Measurements from ENCODE around the gene ACADS. TPM values are rescaled to one million over a fixed set of nuclear protein-coding genes. Genes with fewer than 3 reads are reported as not detected.
A peak's percentile ranks its signal among the peaks of the same experiment; 100 is the strongest.

Gene ACADS
- total RNA-seq, 2 donors from 2014 or later = 9.1 to 10.8 TPM

DNA sequence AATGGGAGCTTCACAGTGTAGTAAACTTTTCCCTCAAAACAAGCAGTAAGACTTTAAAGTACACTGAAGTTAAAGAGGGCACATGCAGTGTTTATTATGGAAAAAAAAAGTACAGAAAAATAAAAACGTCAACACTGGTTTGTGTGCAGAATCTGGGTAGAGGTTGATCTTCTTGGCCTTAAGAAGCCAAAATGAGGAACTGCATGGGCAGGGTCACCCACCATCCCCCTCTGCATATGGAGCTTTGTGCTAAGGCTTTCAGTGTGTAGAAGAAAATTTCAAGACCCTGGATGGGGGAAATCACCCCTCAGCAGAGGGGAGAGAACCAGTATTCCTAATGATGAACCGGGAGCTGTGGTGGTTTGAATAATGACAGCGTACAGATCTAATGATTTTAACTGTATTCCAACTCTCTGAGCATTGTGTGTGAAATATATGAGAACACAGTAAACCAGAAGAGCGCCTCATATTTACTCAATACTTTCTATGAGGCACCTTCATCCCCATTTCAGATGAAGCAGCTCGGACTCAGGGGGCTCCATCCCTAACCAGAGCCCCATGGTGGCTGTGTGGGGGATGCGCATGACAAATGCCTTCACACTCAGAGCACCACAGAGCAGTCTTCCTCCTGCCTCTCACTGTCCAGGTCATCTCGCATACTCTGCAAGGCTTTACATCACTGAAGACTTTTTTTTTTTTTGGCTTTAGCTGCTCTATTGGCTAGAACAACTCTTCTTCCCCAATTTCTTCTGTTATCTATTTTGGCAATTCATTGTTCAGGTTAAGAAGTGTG lies 33.4 kb downstream of the ACADS start:
- ATAC-seq = no peak
- no peaks in the 10 kb centered on the region for H3K27me3 Mint-ChIP-seq
- no peak overlapping the region for H3K4me3 Mint-ChIP-seq
- no peak overlapping the region for H3K27ac Mint-ChIP-seq
- no peak for DNase-seq
- H3K36me3 Mint-ChIP-seq (ENCODE audit: low read depth) = peaks cover 5% of the 10 kb centered on the region
- H3K4me1 Mint-ChIP-seq = peaks cover 10% of the 10 kb centered on the region
- no peaks in the 10 kb centered on the region for H3K9me3 ChIP-seq (ENCODE audit: control insufficient read depth, low read length, poor library complexity, severe bottlenecking)

DNA sequence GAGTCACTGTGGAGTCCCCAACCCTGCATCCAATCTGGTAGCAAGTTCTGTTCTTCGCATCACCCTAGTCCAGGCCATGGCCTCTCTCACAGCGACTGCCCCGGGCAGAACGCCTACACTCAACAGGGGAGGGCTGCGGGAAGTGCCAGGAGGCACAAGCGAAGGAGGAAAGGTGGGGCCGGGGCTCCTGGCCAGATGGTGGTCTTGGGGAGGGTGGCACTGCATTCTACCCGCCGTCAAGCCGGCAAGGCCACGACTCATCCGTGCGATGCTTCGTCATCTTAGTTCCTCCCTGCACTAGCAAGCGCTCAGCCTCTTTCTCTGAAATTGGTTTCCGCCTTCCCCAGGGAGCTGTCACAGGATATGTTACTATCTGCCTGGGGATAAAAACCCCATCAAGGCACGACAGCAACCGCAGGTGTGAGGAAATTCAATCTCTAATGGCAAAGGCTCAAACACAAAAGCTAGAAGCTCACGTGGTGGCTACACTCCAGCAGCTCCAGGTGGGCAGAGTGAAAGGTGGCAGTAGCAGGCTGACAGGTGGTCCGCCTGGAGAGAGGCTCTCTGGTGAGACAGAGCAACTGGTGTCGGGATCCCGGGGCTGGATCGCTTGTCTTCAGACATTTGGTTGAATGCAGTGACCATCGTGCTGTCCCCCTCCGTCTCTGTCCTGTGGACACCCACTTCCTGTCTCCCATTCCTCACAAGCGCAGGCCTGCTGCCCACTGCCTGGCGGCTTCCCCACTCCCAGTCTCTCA lies 34.1 kb downstream of the ACADS start:
- ATAC-seq (no peak), DNase-seq (no peak)
- peak overlapping the region; percentile 61 for H3K4me3 Mint-ChIP-seq
- H3K9me3 ChIP-seq (ENCODE audit: control insufficient read depth, low read length, poor library complexity, severe bottlenecking) = no peaks in the 10 kb centered on the region
- peak overlapping the region; percentile 83 for H3K27ac Mint-ChIP-seq
- H3K36me3 Mint-ChIP-seq (ENCODE audit: low read depth) = peaks cover 5% of the 10 kb centered on the region
- no peaks in the 10 kb centered on the region for H3K27me3 Mint-ChIP-seq
- H3K4me1 Mint-ChIP-seq = peaks cover 10% of the 10 kb centered on the region

DNA sequence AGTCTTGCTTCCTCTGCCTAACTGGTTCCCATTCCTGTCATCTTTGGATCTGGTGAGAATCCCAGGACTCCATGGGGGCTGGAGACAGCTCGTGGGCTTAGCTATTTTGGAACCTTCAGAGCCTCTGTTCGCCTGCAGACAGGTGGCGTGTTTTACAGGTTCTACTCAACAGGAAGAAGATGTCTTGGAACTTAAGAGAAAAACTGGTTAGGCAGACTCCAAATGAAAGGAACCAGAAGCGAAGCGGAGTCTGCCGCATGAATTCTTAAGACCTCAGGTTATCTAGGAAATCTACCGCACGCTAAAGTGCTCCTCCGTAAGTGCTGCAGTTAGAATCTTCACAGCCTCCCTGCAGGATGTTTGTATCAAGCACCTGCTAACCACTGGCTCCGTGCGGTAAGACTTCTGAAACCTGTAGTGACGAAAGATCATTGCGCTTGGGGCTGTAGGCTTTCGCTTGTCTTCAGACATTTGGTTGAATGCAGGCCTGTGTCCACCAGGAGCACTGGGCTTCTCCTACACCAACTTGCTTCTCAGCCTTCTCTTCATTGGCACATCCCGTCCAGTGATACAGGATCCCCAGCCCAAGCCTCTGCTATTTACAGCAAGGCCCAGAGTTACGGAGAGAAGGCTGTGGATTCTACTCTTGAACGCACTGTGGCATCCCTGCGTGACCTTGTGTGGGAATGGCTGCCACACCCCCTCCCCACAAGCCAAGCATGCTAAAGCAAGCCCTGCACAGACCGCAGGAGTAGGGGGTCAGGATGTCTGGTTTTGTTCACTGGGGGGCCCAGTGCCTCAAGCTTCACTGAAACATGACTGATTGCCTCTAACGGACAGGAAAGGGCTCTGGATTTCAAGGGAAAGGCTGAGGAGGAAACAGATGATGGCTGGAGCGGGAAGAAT lies 35.0 kb downstream of the ACADS start:
- Mint-ChIP-seq H3K4me3 (peak overlapping the region; percentile 61), H3K27me3 (no peaks in the 10 kb centered on the region), H3K36me3 (ENCODE audit: low read depth) (peaks cover 5% of the 10 kb centered on the region), H3K27ac (peak overlapping the region; percentile 83), H3K4me1 (peaks cover 10% of the 10 kb centered on the region)
- ATAC-seq (peak; percentile 84), DNase-seq (no peak)
- no peaks in the 10 kb centered on the region for H3K9me3 ChIP-seq (ENCODE audit: control insufficient read depth, low read length, poor library complexity, severe bottlenecking)

DNA sequence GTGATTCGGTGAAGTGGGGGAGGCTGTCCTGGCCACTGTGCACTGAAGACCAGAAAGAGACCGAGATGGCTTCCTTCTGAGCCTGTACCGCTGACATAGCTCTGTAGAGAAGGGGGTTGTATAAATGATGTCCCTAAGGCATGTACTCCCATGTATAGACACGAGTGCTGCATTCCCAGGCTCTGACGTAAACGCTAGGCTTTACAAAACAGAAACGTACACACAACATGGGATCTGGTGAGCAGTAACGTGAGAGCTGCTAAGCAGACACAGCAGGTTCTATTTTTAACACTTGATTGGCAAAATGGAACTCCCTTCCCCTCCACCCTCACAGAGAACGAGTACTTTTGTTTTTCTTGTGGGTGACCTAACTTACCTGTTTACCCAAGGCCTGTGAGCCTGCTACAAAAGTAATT lies 35.9 kb downstream of the ACADS start:
- Mint-ChIP-seq H3K27me3 (no peaks in the 10 kb centered on the region), H3K27ac (peak overlapping the region; percentile 83), H3K36me3 (ENCODE audit: low read depth) (peaks cover 5% of the 10 kb centered on the region), H3K4me1 (peaks cover 10% of the 10 kb centered on the region), H3K4me3 (no peak overlapping the region)
- DNase-seq = no peak
- no peak for ATAC-seq
- H3K9me3 ChIP-seq (ENCODE audit: control insufficient read depth, low read length, poor library complexity, severe bottlenecking) = no peaks in the 10 kb centered on the region

DNA sequence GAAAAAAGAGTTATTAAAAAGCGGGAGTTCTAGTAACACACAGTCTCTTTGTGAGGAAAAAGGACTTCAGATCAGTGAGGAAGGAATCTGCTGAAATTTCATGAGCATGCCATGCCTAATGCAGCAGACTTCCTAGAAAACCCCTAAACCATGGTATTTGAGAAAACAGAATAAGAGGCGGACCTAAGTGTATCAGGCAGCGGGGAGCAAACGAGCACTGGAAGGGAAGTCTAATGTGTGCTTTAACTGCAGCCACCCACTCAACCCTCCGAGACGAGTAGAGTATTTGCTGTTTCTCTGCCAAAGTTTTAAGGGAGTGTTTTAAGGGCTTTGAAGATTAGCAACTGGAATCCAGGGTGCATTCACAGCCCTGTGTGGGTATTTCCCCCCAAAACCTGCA lies 36.5 kb downstream of the ACADS start:
- H3K4me1 Mint-ChIP-seq = peaks cover 10% of the 10 kb centered on the region
- DNase-seq (no peak), ATAC-seq (no peak)
- no peak overlapping the region for H3K4me3 Mint-ChIP-seq
- no peak overlapping the region for H3K27ac Mint-ChIP-seq
- no peaks in the 10 kb centered on the region for H3K27me3 Mint-ChIP-seq
- H3K9me3 ChIP-seq (ENCODE audit: control insufficient read depth, low read length, poor library complexity, severe bottlenecking) = no peaks in the 10 kb centered on the region
- peaks cover 5% of the 10 kb centered on the region for H3K36me3 Mint-ChIP-seq (ENCODE audit: low read depth)

DNA sequence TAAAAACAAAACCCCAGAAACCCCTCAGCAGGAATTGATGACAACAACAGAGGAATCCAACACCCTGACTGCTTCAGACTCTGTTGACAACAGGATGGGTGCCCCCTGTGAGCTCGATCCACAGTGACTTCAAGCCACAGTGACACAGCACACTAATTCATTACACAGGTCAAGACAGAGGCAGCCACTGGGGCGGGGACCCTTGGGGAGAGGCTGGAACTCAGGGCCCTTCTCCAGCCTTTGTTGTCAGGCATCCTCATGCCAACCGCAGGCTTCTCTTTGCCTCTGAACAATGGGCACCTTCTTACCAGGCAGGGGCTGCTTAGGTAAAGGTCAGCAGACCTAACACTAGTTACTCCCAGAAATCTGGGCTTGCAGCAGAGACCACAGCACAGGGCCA lies 37.6 kb downstream of the ACADS start:
- Mint-ChIP-seq H3K4me3 (no peak overlapping the region), H3K36me3 (ENCODE audit: low read depth) (peaks cover 5% of the 10 kb centered on the region), H3K4me1 (peaks cover 5% of the 10 kb centered on the region), H3K27ac (peak overlapping the region; percentile 69), H3K27me3 (no peaks in the 10 kb centered on the region)
- no peaks in the 10 kb centered on the region for H3K9me3 ChIP-seq (ENCODE audit: control insufficient read depth, low read length, poor library complexity, severe bottlenecking)
- ATAC-seq (no peak), DNase-seq (no peak)

DNA sequence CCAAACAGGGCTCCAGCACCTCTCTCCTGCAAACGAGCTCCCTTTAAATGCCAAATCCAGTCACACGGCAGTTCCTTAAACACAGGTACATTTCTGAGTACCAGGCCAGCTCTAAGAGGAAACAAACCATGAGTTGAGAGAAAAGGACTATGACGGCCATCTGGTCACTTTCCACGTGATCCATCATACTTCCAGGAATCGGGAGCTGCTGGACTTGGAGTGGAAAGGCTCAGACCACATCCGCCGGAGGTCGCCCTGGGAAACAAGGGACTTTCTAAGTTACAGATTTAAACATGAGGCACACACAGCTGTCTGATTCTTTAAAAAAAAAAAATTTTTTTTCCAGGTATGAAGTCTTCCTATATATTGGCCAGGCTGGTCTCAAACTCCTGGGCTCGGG lies 39.2 kb downstream of the ACADS start:
- peaks cover 8% of the 10 kb centered on the region for H3K36me3 Mint-ChIP-seq (ENCODE audit: low read depth)

DNA sequence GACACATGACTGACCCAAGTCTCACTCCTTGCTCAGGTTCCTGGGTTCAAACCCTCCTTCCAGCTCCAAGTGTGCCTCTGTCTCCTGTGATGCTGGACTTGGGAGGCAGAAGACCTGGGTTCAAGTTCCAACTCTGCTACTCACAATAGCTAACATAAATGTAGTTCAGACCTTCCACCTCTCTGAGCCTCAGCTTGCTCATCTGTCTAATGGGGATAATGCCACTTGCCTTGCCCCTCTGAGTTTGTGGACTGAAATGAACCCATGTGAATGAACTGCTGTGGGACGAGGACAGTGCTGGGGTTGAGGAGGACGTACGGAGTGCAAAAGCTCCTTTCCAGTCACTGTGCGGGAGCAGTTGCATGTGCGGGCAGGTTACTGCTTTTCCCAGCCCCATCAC lies 40.9 kb downstream of the ACADS start:
- H3K4me3 Mint-ChIP-seq = no peak overlapping the region
- DNase-seq (no peak), ATAC-seq (no peak)
- H3K36me3 Mint-ChIP-seq (ENCODE audit: low read depth) = peaks cover 15% of the 10 kb centered on the region
- H3K4me1 Mint-ChIP-seq = peaks cover 11% of the 10 kb centered on the region
- no peaks in the 10 kb centered on the region for H3K9me3 ChIP-seq (ENCODE audit: control insufficient read depth, low read length, poor library complexity, severe bottlenecking)
- no peaks in the 10 kb centered on the region for H3K27me3 Mint-ChIP-seq
- H3K27ac Mint-ChIP-seq = no peak overlapping the region

More for the DNA sequence above, 39.2 kb downstream of the ACADS start:
- Mint-ChIP-seq H3K27me3 (no peaks in the 10 kb centered on the region), H3K4me3 (no peak overlapping the region), H3K27ac (no peak overlapping the region), H3K4me1 (peaks cover 4% of the 10 kb centered on the region)
- ATAC-seq (no peak), DNase-seq (no peak)
- no peaks in the 10 kb centered on the region for H3K9me3 ChIP-seq (ENCODE audit: control insufficient read depth, low read length, poor library complexity, severe bottlenecking)

DNA sequence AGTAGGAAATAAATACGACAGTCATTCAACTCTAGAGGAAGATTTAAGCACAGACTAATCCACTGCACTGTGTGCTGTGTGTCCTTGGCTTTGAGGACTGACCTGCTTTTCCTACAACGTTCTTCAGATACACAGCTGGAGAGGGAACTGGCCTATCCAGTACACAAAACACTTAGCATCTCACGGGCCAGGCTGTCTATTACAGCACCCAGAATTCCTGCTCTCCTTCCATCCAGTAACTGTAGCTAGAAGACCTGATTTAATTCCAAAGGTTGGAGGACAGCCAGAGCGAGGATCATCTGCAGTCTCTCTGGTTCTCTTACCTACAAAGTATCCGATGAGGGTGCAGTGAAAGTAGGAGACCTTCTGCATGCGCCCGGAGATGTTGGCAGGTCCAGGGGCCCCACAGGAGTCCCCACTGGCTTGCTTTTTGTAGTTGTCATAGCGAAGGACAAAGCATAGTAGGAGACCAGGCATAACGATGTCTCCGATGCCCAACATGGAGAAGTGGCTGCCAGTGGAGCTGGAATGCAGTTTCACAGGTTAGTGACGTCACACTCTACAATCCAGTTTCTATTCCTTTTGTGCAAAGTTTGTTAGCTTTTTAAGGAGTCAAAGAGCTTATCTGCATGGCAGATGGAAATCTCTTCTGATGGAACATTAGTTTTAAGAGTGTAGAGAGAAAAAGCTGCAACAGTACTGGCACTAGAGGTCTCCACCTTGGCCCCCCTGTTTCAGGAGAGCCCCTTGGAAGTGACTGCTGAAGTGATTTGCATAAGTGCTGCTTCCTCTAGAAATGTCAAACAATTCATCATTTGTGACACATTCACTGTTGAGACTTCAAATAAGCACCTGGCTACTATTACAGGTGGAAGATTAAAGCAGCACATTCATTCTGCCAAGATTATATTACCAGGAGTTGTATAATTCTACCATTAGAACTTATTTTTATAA lies 41.7 kb downstream of the ACADS start:
- Mint-ChIP-seq H3K27me3 (no peaks in the 10 kb centered on the region), H3K27ac (no peak overlapping the region), H3K4me3 (no peak overlapping the region), H3K4me1 (peaks cover 15% of the 10 kb centered on the region), H3K36me3 (ENCODE audit: low read depth) (peaks cover 19% of the 10 kb centered on the region)
- no peaks in the 10 kb centered on the region for H3K9me3 ChIP-seq (ENCODE audit: control insufficient read depth, low read length, poor library complexity, severe bottlenecking)
- ATAC-seq = no peak
- no peak for DNase-seq

DNA sequence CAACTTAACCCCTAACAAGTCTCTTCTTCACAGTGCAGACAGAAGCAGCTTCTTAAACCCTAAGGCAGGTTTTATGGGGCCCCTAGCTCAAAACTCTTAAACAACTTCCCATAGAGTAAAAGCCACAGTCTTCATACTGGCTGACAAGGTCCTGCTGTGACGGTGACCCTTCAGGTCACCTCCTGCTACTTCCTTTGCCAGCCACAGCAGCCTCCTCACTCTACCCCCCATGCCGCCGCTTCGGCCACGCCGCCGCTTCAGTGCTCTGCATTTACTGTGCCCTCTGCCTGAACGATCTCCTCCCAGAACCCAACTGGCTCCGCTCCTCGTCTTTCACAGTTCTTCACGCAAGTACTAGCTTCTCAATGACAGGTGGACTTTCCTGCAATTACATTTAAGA lies 45.5 kb downstream of the ACADS start:
- Mint-ChIP-seq H3K4me3 (no peak overlapping the region), H3K27ac (peak overlapping the region; percentile 66), H3K27me3 (no peaks in the 10 kb centered on the region), H3K36me3 (ENCODE audit: low read depth) (peaks cover 23% of the 10 kb centered on the region), H3K4me1 (peaks cover 23% of the 10 kb centered on the region)
- H3K9me3 ChIP-seq (ENCODE audit: control insufficient read depth, low read length, poor library complexity, severe bottlenecking) = no peaks in the 10 kb centered on the region
- no peak for DNase-seq
- no peak for ATAC-seq

DNA sequence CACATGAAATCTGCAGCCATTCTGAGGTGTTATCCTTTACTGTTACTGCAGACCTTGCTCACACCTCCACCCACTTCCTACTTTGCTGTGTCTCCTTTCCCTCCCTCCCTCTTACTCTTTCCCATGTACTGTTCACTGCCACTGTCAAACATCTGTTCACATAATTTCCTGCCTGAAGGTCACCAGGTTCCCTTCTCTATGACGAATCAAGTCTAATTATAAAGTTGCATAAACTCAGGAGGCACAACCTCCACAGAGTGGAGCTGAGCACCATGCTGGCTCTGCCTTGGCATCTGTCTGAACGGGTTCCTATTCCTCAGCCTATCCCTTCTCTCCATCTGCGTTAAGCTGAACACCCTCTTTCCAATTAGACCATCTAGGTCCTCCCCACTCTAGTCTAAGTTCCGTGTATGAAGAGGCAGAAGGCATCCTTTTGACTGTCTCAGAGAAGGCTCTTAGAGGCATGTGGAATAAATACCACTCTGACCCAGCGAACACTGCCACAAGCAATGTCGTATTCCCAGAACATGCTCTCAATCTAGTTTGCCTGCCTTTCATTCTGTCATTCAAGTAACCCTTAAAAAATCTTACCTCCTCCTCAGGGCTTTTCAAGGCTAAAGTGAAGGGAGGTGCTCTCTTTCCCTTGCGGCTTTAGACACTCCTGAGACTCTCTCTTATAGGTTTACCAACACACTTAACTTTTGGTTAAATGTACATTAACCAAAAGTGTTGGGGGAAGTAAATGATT lies 48.7 kb downstream of the ACADS start:
- H3K4me3 Mint-ChIP-seq = no peak overlapping the region
- DNase-seq (no peak), ATAC-seq (no peak)
- H3K4me1 Mint-ChIP-seq = peaks cover 21% of the 10 kb centered on the region
- H3K27me3 Mint-ChIP-seq = no peaks in the 10 kb centered on the region
- peak overlapping the region; percentile 82 for H3K27ac Mint-ChIP-seq
- peaks cover 20% of the 10 kb centered on the region for H3K36me3 Mint-ChIP-seq (ENCODE audit: low read depth)
- H3K9me3 ChIP-seq (ENCODE audit: control insufficient read depth, low read length, poor library complexity, severe bottlenecking) = no peaks in the 10 kb centered on the region

Measured in T-helper 17 cell (primary cell).